MM.1S (cell line): Measurements from ENCODE around the gene SRGAP3.

Source experiments
- DNase-seq: peaks from one replicate; pipeline ENCODE4 v3.0.0-alpha.2; 2015
- H2AFZ ChIP-seq: fragments of 300-600 bp; sonication (generic); 2 replicates; pipeline ENCODE4 v1.6.0; 2016; ENCODE audit warnings: antibody characterized with exemption, low read length
- H3F3A ChIP-seq: fragments of 300-600 bp; sonication (generic); 2 replicates; pipeline ENCODE4 v1.6.1; 2016; ENCODE audit warnings: mild to moderate bottlenecking, antibody characterized with exemption, low read length, moderate library complexity, mixed read lengths; ENCODE audit not compliant: insufficient read depth
- H3K27ac ChIP-seq: fragments of 300-600 bp; sonication (generic); 2 replicates; pipeline ENCODE4 v1.5.1; 2016; ENCODE audit warnings: mild to moderate bottlenecking, low read length
- H3K27me3 ChIP-seq: fragments of 300-600 bp; sonication (generic); replicated peaks from 2 replicates; pipeline ENCODE4 v1.6.0; 2016; ENCODE audit warnings: low read length; ENCODE audit not compliant: insufficient read depth
- H3K36me3 ChIP-seq: fragments of 300-600 bp; sonication (generic); replicated peaks from 2 replicates; pipeline ENCODE4 v1.6.1; 2016; ENCODE audit warnings: mild to moderate bottlenecking, low read length, mixed read lengths; ENCODE audit not compliant: insufficient read depth
- H3K4me1 ChIP-seq: fragments of 300-600 bp; sonication (generic); 2 replicates; pipeline ENCODE4 v1.6.1; 2016; ENCODE audit warnings: low read length, mixed read lengths
- H3K4me2 ChIP-seq: fragments of 300-600 bp; sonication (generic); 2 replicates; pipeline ENCODE4 v1.6.0; 2016; ENCODE audit warnings: low read depth, low read length
- H3K4me3 ChIP-seq: fragments of 300-600 bp; sonication (generic); 2 replicates; pipeline ENCODE4 v1.5.1; 2016; ENCODE audit warnings: low read length, mixed read lengths
- H3K79me2 ChIP-seq: fragments of 300-600 bp; sonication (generic); 2 replicates; pipeline ENCODE4 v1.6.1; 2016; ENCODE audit warnings: mixed run types, low read length, mixed read lengths
- H3K9ac ChIP-seq: fragments of 300-600 bp; sonication (generic); 2 replicates; pipeline ENCODE4 v1.6.1; 2016; ENCODE audit warnings: low read length, mixed read lengths
- H3K9me2 ChIP-seq: fragments of 300-600 bp; sonication (generic); replicated peaks from 2 replicates; pipeline ENCODE4 v1.6.1; 2016; ENCODE audit warnings: mild to moderate bottlenecking, low read length, mixed read lengths; ENCODE audit not compliant: insufficient read depth
- H3K9me3 ChIP-seq: fragments of 300-600 bp; sonication (generic); replicated peaks from 2 replicates; pipeline ENCODE4 v1.6.1; 2016; ENCODE audit warnings: mild to moderate bottlenecking, low read length, mixed read lengths; ENCODE audit not compliant: insufficient read depth
- H4K20me1 ChIP-seq: fragments of 300-600 bp; sonication (generic); 2 replicates; pipeline ENCODE4 v1.6.1; 2016; ENCODE audit warnings: mild to moderate bottlenecking, low read length, moderate library complexity, mixed read lengths; ENCODE audit not compliant: insufficient read depth
- CTCF ChIP-seq: fragments of 300-600 bp; sonication (generic); IDR thresholded peaks from 2 replicates; pipeline ENCODE4 v1.5.1; 2016; ENCODE audit warnings: antibody characterized with exemption, low read length, mixed read lengths
- EZH2 ChIP-seq: fragments of 300-600 bp; sonication (generic); optimal IDR thresholded peaks from 2 replicates; pipeline ENCODE3; 2017; ENCODE audit warnings: low read depth, mild to moderate bottlenecking, antibody characterized with exemption, low read length, mixed read lengths
- EZH2phosphoT487 ChIP-seq: fragments of 300-600 bp; sonication (generic); IDR thresholded peaks from 2 replicates; pipeline ENCODE4 v1.6.1; 2018; ENCODE audit warnings: antibody characterized with exemption, low read length

Gene SRGAP3

GRCh38 chr3:9035961-9036360 is 213.5 kb downstream of the SRGAP3 start:
- H3K27me3 ChIP-seq, result no peaks in the 10 kb centered on the region
- no peaks in the 10 kb centered on the region for H3K4me1 ChIP-seq
- TF ChIP-seq EZH2phosphoT487 (no peak), EZH2 (no peak), CTCF (no peak)
- H3K27ac ChIP-seq, result no peak overlapping the region
- H3K4me3 ChIP-seq, result no peak overlapping the region
- H3K9ac ChIP-seq, result no peak overlapping the region
- no peaks in the 10 kb centered on the region for H4K20me1 ChIP-seq
- H3K36me3 ChIP-seq, result no peaks in the 10 kb centered on the region
- no peaks in the 10 kb centered on the region for H3K79me2 ChIP-seq
- no peak for DNase-seq
- no peaks in the 10 kb centered on the region for H3K9me2 ChIP-seq
- H3K9me3 ChIP-seq, result no peaks in the 10 kb centered on the region
- no peak overlapping the region for H3K4me2 ChIP-seq
- no peak overlapping the region for H2AFZ ChIP-seq
- no peaks in the 10 kb centered on the region for H3F3A ChIP-seq

GRCh38 chr3:9035473-9035872 is 214.0 kb downstream of the SRGAP3 start:
- no peaks in the 10 kb centered on the region for H3K4me1 ChIP-seq
- H3K27ac ChIP-seq, result no peak overlapping the region
- H2AFZ ChIP-seq, result no peak overlapping the region
- no peak for DNase-seq
- no peak for TF ChIP-seq EZH2phosphoT487
- no peak for TF ChIP-seq EZH2
- TF ChIP-seq CTCF, result no peak
- H3K4me3 ChIP-seq, result no peak overlapping the region
- no peaks in the 10 kb centered on the region for H3K27me3 ChIP-seq
- H3K9ac ChIP-seq, result no peak overlapping the region
- no peaks in the 10 kb centered on the region for H3F3A ChIP-seq
- H3K79me2 ChIP-seq, result no peaks in the 10 kb centered on the region
- no peak overlapping the region for H3K4me2 ChIP-seq
- no peaks in the 10 kb centered on the region for H3K9me3 ChIP-seq
- H4K20me1 ChIP-seq, result no peaks in the 10 kb centered on the region
- H3K36me3 ChIP-seq, result no peaks in the 10 kb centered on the region
- H3K9me2 ChIP-seq, result no peaks in the 10 kb centered on the region

- H3K9me2 ChIP-seq, result no peaks in the 10 kb centered on the region
- no peak overlapping the region for H3K27ac ChIP-seq
- no peaks in the 10 kb centered on the region for H3K4me1 ChIP-seq
- H4K20me1 ChIP-seq, result no peaks in the 10 kb centered on the region
- no peak overlapping the region for H3K9ac ChIP-seq
- no peaks in the 10 kb centered on the region for H3K36me3 ChIP-seq
- no peaks in the 10 kb centered on the region for H3K79me2 ChIP-seq
- no peak overlapping the region for H2AFZ ChIP-seq
- H3K4me3 ChIP-seq, result no peak overlapping the region
- no peaks in the 10 kb centered on the region for H3F3A ChIP-seq
- no peaks in the 10 kb centered on the region for H3K9me3 ChIP-seq
- no peaks in the 10 kb centered on the region for H3K27me3 ChIP-seq
- TF ChIP-seq EZH2 (no peak), CTCF (no peak), EZH2phosphoT487 (no peak)
- H3K4me2 ChIP-seq, result no peak overlapping the region
- no peak for DNase-seq
Measured at GRCh38 chr3:9033867-9034266, 215.6 kb downstream of the SRGAP3 start.
